WTC11 (cell line): ENCODE results near the gene CALML3. TPM values are rescaled to one million over a fixed set of nuclear protein-coding genes. Genes with fewer than 3 reads are reported as not detected.

Experiments used
- ATAC-seq: fragments of 200-7000 bp; cut with Tn5 transposase; 2 replicates; pipeline ENCODE4 v1.10.0; 2021; ENCODE audit warnings: mild to moderate bottlenecking, moderate library complexity
- CTCF ChIA-PET: fragments of 300-600 bp; sonication (Branson Sonifier 250); formaldehyde crosslinking; loops from one replicate; lab custom pipeline; 2021; ENCODE audit warnings: antibody characterized with exemption; lab: Charles Lee
- POLR2A ChIA-PET: fragments of 350-600 bp; sonication (Branson Sonifier 250); formaldehyde crosslinking; loops from one replicate; lab custom pipeline; 2021; ENCODE audit warnings: antibody characterized with exemption; lab: Charles Lee
- DNase-seq: peaks from one replicate; pipeline ENCODE4 v3.0.0; 2021; ENCODE audit warnings: low spot score
- H3K27ac Mint-ChIP-seq: 2 replicates; pipeline ENCODE4 v1.8.0; 2021; ENCODE audit warnings: mixed read lengths
- H3K27me3 Mint-ChIP-seq: 2 replicates; pipeline ENCODE4 v1.8.0; 2021; ENCODE audit warnings: low read depth, mild to moderate bottlenecking, moderate library complexity, mixed read lengths
- H3K36me3 Mint-ChIP-seq: 2 replicates; pipeline ENCODE4 v1.8.0; 2021; ENCODE audit warnings: mixed read lengths
- H3K4me1 Mint-ChIP-seq: 2 replicates; pipeline ENCODE4 v1.8.0; 2022; ENCODE audit warnings: mixed read lengths
- H3K4me3 Mint-ChIP-seq: 2 replicates; pipeline ENCODE4 v1.8.0; 2021; ENCODE audit warnings: mild to moderate bottlenecking, moderate library complexity, mixed read lengths
- H3K9me3 Mint-ChIP-seq: 2 replicates; pipeline ENCODE4 v1.8.0; 2021; ENCODE audit warnings: mixed read lengths
- ATF1 ChIP-seq: sonication (generic); formaldehyde crosslinking; IDR thresholded peaks from 2 replicates; pipeline ENCODE4 v1.8.1; 2023; ENCODE audit warnings: mild to moderate bottlenecking, moderate library complexity, missing genetic modification reagents
- CDX4 ChIP-seq: fragments of 250-450 bp; sonication (Bioruptor Pico); IDR thresholded peaks from 2 replicates; pipeline ENCODE4 v1.9.0; 2021; ENCODE audit warnings: moderate library complexity, mild to moderate bottlenecking, inconsistent platforms, borderline replicate concordance
- CTCF ChIP-seq: fragments of 200-600 bp; IDR thresholded peaks from 2 replicates; pipeline ENCODE4 v1.8.0; 2022; ENCODE audit warnings: antibody characterized with exemption
- FOXJ3 ChIP-seq: sonication (generic); formaldehyde crosslinking; IDR thresholded peaks from 2 replicates; pipeline ENCODE4 v1.9.0; 2021; ENCODE audit warnings: missing genetic modification reagents, mild to moderate bottlenecking, borderline replicate concordance
- GABPB1 ChIP-seq: sonication (generic); formaldehyde crosslinking; IDR thresholded peaks from 2 replicates; pipeline ENCODE4 v1.8.1; 2023; ENCODE audit warnings: mild to moderate bottlenecking, missing genetic modification reagents
- GRHL2 ChIP-seq: fragments of 250-450 bp; sonication (Bioruptor Pico); IDR thresholded peaks from 2 replicates; pipeline ENCODE4 v1.8.0; 2022; ENCODE audit warnings: mild to moderate bottlenecking, moderate library complexity; ENCODE audit not compliant: insufficient replicate concordance, severe bottlenecking
- HMGXB4 ChIP-seq: sonication (generic); formaldehyde crosslinking; IDR thresholded peaks from 2 replicates; pipeline ENCODE4 v1.8.1; 2023; ENCODE audit warnings: mild to moderate bottlenecking, moderate library complexity, missing genetic modification reagents
- JAZF1 ChIP-seq: fragments of 250-450 bp; sonication (Bioruptor Pico); IDR thresholded peaks from 2 replicates; pipeline ENCODE4 v1.9.0; 2021; ENCODE audit warnings: moderate library complexity, mild to moderate bottlenecking, inconsistent platforms
- MLX ChIP-seq: sonication (generic); formaldehyde crosslinking; IDR thresholded peaks from 2 replicates; pipeline ENCODE4 v1.8.1; 2023; ENCODE audit warnings: mild to moderate bottlenecking, missing genetic modification reagents, moderate library complexity
- NR2C2 ChIP-seq: sonication (generic); formaldehyde crosslinking; IDR thresholded peaks from 2 replicates; pipeline ENCODE4 v1.8.0; 2022; ENCODE audit warnings: mild to moderate bottlenecking, missing genetic modification reagents
- PRRX2 ChIP-seq: fragments of 250-450 bp; sonication (Bioruptor Pico); IDR thresholded peaks from 2 replicates; pipeline ENCODE4 v1.8.0; 2021; ENCODE audit warnings: mild to moderate bottlenecking
- RELA ChIP-seq: sonication (generic); formaldehyde crosslinking; IDR thresholded peaks from 2 replicates; pipeline ENCODE4 v1.8.1; 2022; ENCODE audit warnings: missing genetic modification reagents, mild to moderate bottlenecking, borderline replicate concordance
- SMAD3 ChIP-seq: sonication (generic); formaldehyde crosslinking; IDR thresholded peaks from 2 replicates; pipeline ENCODE4 v1.8.0; 2022; ENCODE audit warnings: missing genetic modification reagents, mild to moderate bottlenecking, borderline replicate concordance
- TCF7 ChIP-seq: sonication (generic); formaldehyde crosslinking; IDR thresholded peaks from 2 replicates; pipeline ENCODE4 v1.8.0; 2022; ENCODE audit warnings: mild to moderate bottlenecking, low read depth, missing genetic modification reagents, moderate library complexity
- USF2 ChIP-seq: sonication (generic); formaldehyde crosslinking; IDR thresholded peaks from 2 replicates; pipeline ENCODE4 v1.8.1; 2023; ENCODE audit warnings: mild to moderate bottlenecking, missing genetic modification reagents, moderate library complexity
- ZBTB21 ChIP-seq: sonication (generic); formaldehyde crosslinking; IDR thresholded peaks from 2 replicates; pipeline ENCODE4 v1.8.1; 2023; ENCODE audit warnings: mild to moderate bottlenecking, missing genetic modification reagents, borderline replicate concordance
- ZMAT4 ChIP-seq: fragments of 250-450 bp; sonication (Bioruptor Pico); IDR thresholded peaks from 2 replicates; pipeline ENCODE4 v1.9.0; 2021; ENCODE audit warnings: mild to moderate bottlenecking
- ZNF281 ChIP-seq: sonication (generic); formaldehyde crosslinking; IDR thresholded peaks from 2 replicates; pipeline ENCODE4 v1.8.0; 2023; ENCODE audit warnings: mild to moderate bottlenecking, missing genetic modification reagents
- ZNF425 ChIP-seq: fragments of 250-450 bp; sonication (Bioruptor Pico); conservative IDR thresholded peaks from 2 replicates; pipeline ENCODE4 v1.9.0; 2021; ENCODE audit warnings: mild to moderate bottlenecking
- total RNA-seq: library from RNA; stranded (reverse); gene quantifications from 3 replicates; pipeline ENCODE4 v1.2.3, GENCODE V29; 2021

The CALML3 gene
- total RNA-seq, 1 experiment from 2014 or later = not detected

- TF ChIP-seq ZNF281 = no peak
- TF ChIP-seq USF2 (CRISPR knock-in tag) = no peak
- TF ChIP-seq SMAD3 (CRISPR knock-in tag) = no peak
Observed at GRCh38 chr10:5494611-5495010, 30.1 kb upstream of the CALML3 start (continued).

- DNase-seq = no peak
- peaks cover under 1% of the 10 kb centered on the region; the same call in 1 of the 2 replicates for H3K27me3 Mint-ChIP-seq
- ChIA-PET POLR2A (no interaction called here), CTCF (no interaction called here)
- 0 out of 2 replicates have a peak, but pooled peaks cover 5% of the 10 kb centered on the region for H3K4me1 Mint-ChIP-seq
- TF ChIP-seq ZMAT4 (CRISPR knock-in tag) (no peak), ZBTB21 (CRISPR knock-in tag) (no peak), SMAD3 (CRISPR knock-in tag) (no peak), TCF7 (CRISPR knock-in tag) (no peak), MLX (CRISPR knock-in tag) (no peak), ATF1 (CRISPR knock-in tag) (no peak), RELA (CRISPR knock-in tag) (no peak), JAZF1 (CRISPR knock-in tag) (no peak), PRRX2 (CRISPR knock-in tag) (no peak), CTCF (no peak), NR2C2 (no peak), HMGXB4 (no peak), CDX4 (no peak), ZNF425 (no peak), FOXJ3 (CRISPR knock-in tag) (no peak), GABPB1 (no peak), USF2 (CRISPR knock-in tag) (no peak), GRHL2 (CRISPR knock-in tag) (no peak)
- no peak for ATAC-seq
- H3K36me3 Mint-ChIP-seq = peaks cover 14% of the 10 kb centered on the region
- peaks cover 14% of the 10 kb centered on the region for H3K9me3 Mint-ChIP-seq
- H3K4me3 Mint-ChIP-seq = no peak overlapping the region
- no peak overlapping the region for H3K27ac Mint-ChIP-seq
Observed at GRCh38 chr10:5496261-5497250, 28.2 kb upstream of the CALML3 start.
